ENCODE data around the gene PLB1.

DNA sequence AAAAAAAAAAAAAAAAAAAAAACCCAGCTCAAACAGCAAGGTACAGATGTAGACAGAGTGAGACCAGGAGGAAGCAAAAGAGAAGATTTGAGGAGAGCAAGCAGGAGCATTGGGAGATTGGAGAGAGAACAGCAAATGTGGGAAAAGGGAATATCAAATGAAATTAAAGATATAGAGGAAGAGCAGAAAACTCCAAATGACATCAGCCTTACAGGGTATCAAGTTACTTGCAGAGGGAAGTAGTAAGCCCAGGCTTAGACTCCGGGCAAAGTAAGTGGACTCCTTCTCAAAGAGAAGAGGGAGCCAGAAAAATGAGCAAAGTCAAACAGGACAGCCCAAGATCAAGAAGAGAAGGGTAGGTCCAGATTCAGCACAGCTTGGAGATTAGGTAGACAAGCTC, 162.5 kb downstream of the PLB1 start:
- TF ChIP-seq, protein P1, sequence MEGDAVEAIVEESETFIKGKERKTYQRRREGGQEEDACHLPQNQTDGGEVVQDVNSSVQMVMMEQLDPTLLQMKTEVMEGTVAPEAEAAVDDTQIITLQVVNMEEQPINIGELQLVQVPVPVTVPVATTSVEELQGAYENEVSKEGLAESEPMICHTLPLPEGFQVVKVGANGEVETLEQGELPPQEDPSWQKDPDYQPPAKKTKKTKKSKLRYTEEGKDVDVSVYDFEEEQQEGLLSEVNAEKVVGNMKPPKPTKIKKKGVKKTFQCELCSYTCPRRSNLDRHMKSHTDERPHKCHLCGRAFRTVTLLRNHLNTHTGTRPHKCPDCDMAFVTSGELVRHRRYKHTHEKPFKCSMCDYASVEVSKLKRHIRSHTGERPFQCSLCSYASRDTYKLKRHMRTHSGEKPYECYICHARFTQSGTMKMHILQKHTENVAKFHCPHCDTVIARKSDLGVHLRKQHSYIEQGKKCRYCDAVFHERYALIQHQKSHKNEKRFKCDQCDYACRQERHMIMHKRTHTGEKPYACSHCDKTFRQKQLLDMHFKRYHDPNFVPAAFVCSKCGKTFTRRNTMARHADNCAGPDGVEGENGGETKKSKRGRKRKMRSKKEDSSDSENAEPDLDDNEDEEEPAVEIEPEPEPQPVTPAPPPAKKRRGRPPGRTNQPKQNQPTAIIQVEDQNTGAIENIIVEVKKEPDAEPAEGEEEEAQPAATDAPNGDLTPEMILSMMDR (IDR thresholded peaks at IDR 0.05), result no peak
- TF ChIP-seq POLR2A (IDR thresholded peaks at IDR 0.05) (no peak), EP300 (IDR thresholded peaks at IDR 0.05) (no peak)
